HEK293 (cell line): ENCODE measurements around the gene TOR3A.

Experiments used
- CTCF ChIA-PET: fragments of 350-600 bp; formaldehyde crosslinking; extraction: SDS; loops from one replicate; lab custom pipeline; 2021; ENCODE audit warnings: antibody characterized with exemption; lab: Yijun Ruan, JAX
- POLR2A ChIA-PET: fragments of 300-600 bp; formaldehyde crosslinking; extraction: SDS; loops from one replicate; lab custom pipeline; 2020; ENCODE audit warnings: antibody characterized with exemption, inconsistent platforms; lab: Yijun Ruan, JAX
- H3K27ac ChIP-seq: fragments of 200-500 bp; sonication (Bioruptor generic); 2 replicates; pipeline ENCODE4 v1.5.1; 2014; ENCODE audit warnings: low read depth, low read length, control low read depth, inconsistent platforms; ENCODE audit errors: extremely low read depth
- H3K36me3 ChIP-seq, 2 experiments: fragments of 200-500 bp in 1 of 2; sonication (Bioruptor generic) in 1 of 2; 1 replicate in 1 of 2; 2 replicates in 1 of 2; pipeline ENCODE4 v1.5.1; 2014 to 2017; ENCODE audit warnings: inconsistent platforms in 2 of 2, low read length in 2 of 2; ENCODE audit not compliant: control insufficient read depth in 2 of 2, insufficient read depth in 1 of 2
- H3K4me1 ChIP-seq: fragments of 200-500 bp; sonication (Bioruptor generic); 2 replicates; pipeline ENCODE4 v1.5.1; 2014; ENCODE audit warnings: mild to moderate bottlenecking, low read length, inconsistent platforms; ENCODE audit not compliant: control insufficient read depth, insufficient read depth
- H3K4me3 ChIP-seq: 2 replicates; pipeline ENCODE4 v1.5.1; 2011; ENCODE audit warnings: low read depth, mild to moderate bottlenecking, control low read depth, low read length, moderate library complexity
- H3K9me3 ChIP-seq: fragments of 200-500 bp; sonication (Bioruptor generic); 2 replicates; pipeline ENCODE4 v1.5.1; 2014; ENCODE audit warnings: low read depth, low read length, inconsistent platforms; ENCODE audit not compliant: control insufficient read depth, insufficient read depth
- BCL11B ChIP-seq: fragments of 450-650 bp; formaldehyde crosslinking; IDR thresholded peaks from 2 replicates; pipeline ENCODE4 v1.5.1; 2016; ENCODE audit warnings: low read depth, missing biosample characterization, missing genetic modification characterization
- OVOL3 ChIP-seq: fragments of 450-650 bp; formaldehyde crosslinking; IDR thresholded peaks from 2 replicates; pipeline ENCODE4 v1.5.1; 2016; ENCODE audit warnings: missing biosample characterization, missing genetic modification characterization
- PRDM6 ChIP-seq: fragments of 450-650 bp; formaldehyde crosslinking; IDR thresholded peaks from 2 replicates; pipeline ENCODE4 v1.5.1; 2017; ENCODE audit warnings: missing biosample characterization, missing genetic modification characterization
- SCRT1 ChIP-seq: fragments of 450-650 bp; formaldehyde crosslinking; IDR thresholded peaks from 2 replicates; pipeline ENCODE4 v1.5.1; 2016; ENCODE audit warnings: missing biosample characterization, missing genetic modification characterization, borderline replicate concordance
- SP7 ChIP-seq: fragments of 450-650 bp; formaldehyde crosslinking; IDR thresholded peaks from 2 replicates; pipeline ENCODE4 v1.5.1; 2016; ENCODE audit warnings: missing biosample characterization, missing genetic modification characterization
- WT1 ChIP-seq: fragments of 450-650 bp; formaldehyde crosslinking; IDR thresholded peaks from 2 replicates; pipeline ENCODE4 v1.5.1; 2016; ENCODE audit warnings: missing biosample characterization, missing genetic modification characterization
- ZBTB26 ChIP-seq: fragments of 450-650 bp; formaldehyde crosslinking; optimal IDR thresholded peaks from 2 replicates; pipeline ENCODE3; 2016; ENCODE audit warnings: missing biosample characterization, mild to moderate bottlenecking, missing genetic modification characterization
- ZBTB44 ChIP-seq: fragments of 450-650 bp; IDR thresholded peaks from 2 replicates; pipeline ENCODE4 v1.5.1; 2018; ENCODE audit warnings: missing biosample characterization, mild to moderate bottlenecking, missing genetic modification characterization
- ZBTB49 ChIP-seq: fragments of 450-650 bp; formaldehyde crosslinking; IDR thresholded peaks from 2 replicates; pipeline ENCODE4 v1.5.1; 2016; ENCODE audit warnings: missing biosample characterization, missing genetic modification characterization, low read depth
- ZBTB6 ChIP-seq: fragments of 450-650 bp; formaldehyde crosslinking; IDR thresholded peaks from 2 replicates; pipeline ENCODE4 v1.5.1; 2017; ENCODE audit warnings: missing biosample characterization, missing genetic modification characterization
- ZBTB7A ChIP-seq: fragments of 450-650 bp; formaldehyde crosslinking; IDR thresholded peaks from 2 replicates; pipeline ENCODE4 v1.5.1; 2016; ENCODE audit warnings: low read depth, missing biosample characterization, missing genetic modification characterization
- ZBTB8A ChIP-seq: fragments of 450-650 bp; formaldehyde crosslinking; IDR thresholded peaks from 2 replicates; pipeline ENCODE4 v1.5.1; 2016; ENCODE audit warnings: missing biosample characterization, missing genetic modification characterization
- ZNF121 ChIP-seq: fragments of 450-650 bp; formaldehyde crosslinking; IDR thresholded peaks from 2 replicates; pipeline ENCODE4 v1.5.1; 2016; ENCODE audit warnings: missing biosample characterization, missing genetic modification characterization
- ZNF146 ChIP-seq: fragments of 450-650 bp; formaldehyde crosslinking; IDR thresholded peaks from 2 replicates; pipeline ENCODE4 v1.5.1; 2016; ENCODE audit warnings: missing biosample characterization, missing genetic modification characterization
- ZNF184 ChIP-seq: fragments of 450-650 bp; IDR thresholded peaks from 2 replicates; pipeline ENCODE4 v1.5.1; 2018; ENCODE audit warnings: missing biosample characterization, mild to moderate bottlenecking, missing genetic modification characterization
- ZNF394 ChIP-seq: fragments of 450-650 bp; formaldehyde crosslinking; IDR thresholded peaks from 2 replicates; pipeline ENCODE4 v1.5.1; 2016; ENCODE audit warnings: missing biosample characterization, missing genetic modification characterization, mild to moderate bottlenecking, moderate library complexity, borderline replicate concordance
- ZNF423 ChIP-seq: fragments of 450-650 bp; formaldehyde crosslinking; IDR thresholded peaks from 2 replicates; pipeline ENCODE4 v1.5.1; 2016; ENCODE audit warnings: missing biosample characterization, missing genetic modification characterization
- ZNF510 ChIP-seq: fragments of 450-650 bp; formaldehyde crosslinking; IDR thresholded peaks from 2 replicates; pipeline ENCODE4 v1.5.1; 2018; ENCODE audit warnings: mild to moderate bottlenecking, missing genetic modification characterization, missing biosample characterization; ENCODE audit not compliant: insufficient replicate concordance
- ZNF600 ChIP-seq: fragments of 450-650 bp; formaldehyde crosslinking; IDR thresholded peaks from 2 replicates; pipeline ENCODE4 v1.5.1; 2016; ENCODE audit warnings: missing biosample characterization, missing genetic modification characterization
- ZNF639 ChIP-seq: fragments of 450-650 bp; formaldehyde crosslinking; IDR thresholded peaks from 2 replicates; pipeline ENCODE4 v1.5.1; 2016; ENCODE audit warnings: missing biosample characterization, missing genetic modification characterization
- ZNF670 ChIP-seq: fragments of 450-650 bp; formaldehyde crosslinking; IDR thresholded peaks from 2 replicates; pipeline ENCODE4 v1.5.1; 2016; ENCODE audit warnings: missing biosample characterization, missing genetic modification characterization, low read depth
- ZNF747 ChIP-seq: fragments of 450-650 bp; formaldehyde crosslinking; IDR thresholded peaks from 2 replicates; pipeline ENCODE4 v1.5.1; 2016; ENCODE audit warnings: missing biosample characterization, missing genetic modification characterization
- ZSCAN30 ChIP-seq: fragments of 450-650 bp; IDR thresholded peaks from 2 replicates; pipeline ENCODE4 v1.5.1; 2018; ENCODE audit warnings: missing biosample characterization, mild to moderate bottlenecking, missing genetic modification characterization, moderate library complexity
- ZSCAN5A ChIP-seq: fragments of 450-650 bp; formaldehyde crosslinking; IDR thresholded peaks from 2 replicates; pipeline ENCODE4 v1.5.1; 2016; ENCODE audit warnings: missing biosample characterization, missing genetic modification characterization

The TOR3A gene

GRCh38 chr1:179081687-179082332 lies at the start of gene TOR3A:
TSS of gene TOR3A (plus strand) at chr1:179082070. CDS start at chr1:179082129, 59 bp downstream.
- H3K27ac ChIP-seq, result peak within 1 kb of the TSS; percentile 82
- POLR2A ChIA-PET, result interaction anchor here (0.7 to 2.1 kb wide), 3 partner anchors 10 to 65 kb away, joined by 3 to 15 read pairs (median 4); no protein-coding TSS in a partner anchor
- no peak for TF ChIP-seq ZNF670 (tag by site-specific recombination)
- peak; percentile 85 for TF ChIP-seq ZNF121
- TF ChIP-seq ZBTB26 (tag by site-specific recombination), result peak; percentile 84
- no peak for TF ChIP-seq ZBTB49 (tag by site-specific recombination)
- peak; percentile 64 for TF ChIP-seq SP7 (tag by site-specific recombination)
- peak; percentile 72; the same call in 1 of the 2 replicates for TF ChIP-seq OVOL3 (tag by site-specific recombination)
- TF ChIP-seq ZSCAN30 (tag by site-specific recombination), result peak; percentile 72; the same call in 1 of the 2 replicates
- no peak for TF ChIP-seq PRDM6
- TF ChIP-seq ZNF146 (tag by site-specific recombination), result no peak
- TF ChIP-seq ZNF600, result peak; percentile 64
- TF ChIP-seq ZSCAN5A (tag by site-specific recombination), result 0 out of 2 replicates have a peak, but pooled peaks have one; percentile 60
- TF ChIP-seq BCL11B, result no peak
- TF ChIP-seq ZNF423 (tag by site-specific recombination), result no peak
- peak; percentile 5; the same call in 1 of the 2 replicates for TF ChIP-seq ZNF184 (tag by site-specific recombination)
- TF ChIP-seq ZBTB44 (tag by site-specific recombination), result no peak
- no peak for TF ChIP-seq WT1 (tag by site-specific recombination)
- peak; percentile 92 for TF ChIP-seq SCRT1 (tag by site-specific recombination)
- TF ChIP-seq ZNF510 (tag by site-specific recombination), result no peak
- TF ChIP-seq ZNF639 (tag by site-specific recombination), result peak; percentile 65; the same call in 1 of the 2 replicates
- peak; percentile 85 for TF ChIP-seq ZBTB8A (tag by site-specific recombination)
- peak; percentile 78 for TF ChIP-seq ZBTB6 (tag by site-specific recombination)
- no peak for TF ChIP-seq ZNF747 (tag by site-specific recombination)
- 0 out of 2 replicates have a peak, but pooled peaks have one; percentile 67 for TF ChIP-seq ZBTB7A (tag by site-specific recombination)
- no peak; the same call in 1 of the 2 replicates for TF ChIP-seq ZNF394 (tag by site-specific recombination)

More at GRCh38 chr1:179081687-179082332, at the start of gene TOR3A:
- CTCF ChIA-PET, result interaction anchor here (0.6 to 1.5 kb wide), 4 partner anchors 126 to 1175 kb away, joined by 3 to 8 read pairs (median 4); no protein-coding TSS in a partner anchor
- Histone ChIP-seq H3K36me3 (peaks cover 0 to 17% of the 10 kb centered on the region in 2 experiments; a peak in 2 of 3 replicates), H3K9me3 (no peaks in the 10 kb centered on the region), H3K4me1 (no peaks in the 10 kb centered on the region), H3K4me3 (peak within 1 kb of the TSS; percentile 91)
